Right lobe of liver (tissue), 6 donors: Measurements from ENCODE around the gene CELSR3. TPM values are rescaled to one million over a fixed set of nuclear protein-coding genes. Genes with fewer than 3 reads are reported as not detected.

Experiments
- ATAC-seq, 4 donors: fragments of 200-7000 bp; cut with Tn5 transposase; one replicate each; pipeline ENCODE4 v1.9.1; 2020; ENCODE audit warnings: mild to moderate bottlenecking in 4 of 4, moderate library complexity in 4 of 4
- DNase-seq, 3 donors: peaks; one replicate each; pipeline ENCODE4 v3.0.0-alpha.2; 2020
- H3K27ac ChIP-seq, 3 donors: fragments of 200-600 bp; one replicate each; pipeline ENCODE4 v1.8.0; 2022
- H3K27me3 ChIP-seq, 2 donors: fragments of 200-600 bp; one replicate each; pipeline ENCODE4 v1.8.0; 2022
- H3K36me3 ChIP-seq, 4 donors: fragments of 200-600 bp; sonication (generic) in 1 of 4; one replicate each; pipeline versions ENCODE4 v1.5.1 to v1.8.0; 2017 to 2022; ENCODE audit warnings: control low read depth in 1 of 4
- H3K4me1 ChIP-seq, 4 donors: fragments of 200-600 bp; sonication (generic) in 1 of 4; one replicate each; pipeline versions ENCODE4 v1.5.1 to v1.8.0; 2017 to 2022; ENCODE audit warnings: control low read depth in 1 of 4
- H3K4me3 ChIP-seq, 3 donors: fragments of 200-600 bp; one replicate each; pipeline ENCODE4 v1.8.0; 2022
- H3K9me3 ChIP-seq, 4 donors: fragments of 200-600 bp; sonication (generic) in 1 of 4; one replicate each; pipeline versions ENCODE4 v1.5.1 to v1.8.0; 2017 to 2022; ENCODE audit warnings: control low read depth in 1 of 4
- POLR2A ChIP-seq: fragments of 450-650 bp; IDR thresholded peaks from one replicate; pipeline ENCODE4 v1.6.1; 2017; ENCODE audit warnings: antibody characterized with exemption, mild to moderate bottlenecking
- WGBS: methylation state at CpG from one replicate; pipeline ENCODE4 v1.1.6; 2018; ENCODE audit warnings: low coverage, low lambda C conversion rate; ENCODE audit not compliant: insufficient coverage; ENCODE audit errors: missing lambda C conversion rate; 5-methylcytosine and 5-hydroxymethylcytosine counted together
- intact Hi-C, 2 donors: fragments of 100-400 bp; cut with DNase I; formaldehyde crosslinking; loops; one replicate each; pipeline versions ENCODE4 v1.11.2 to v1.14.1; 2022
- total RNA-seq, 6 experiments: library from RNA; depleted of rRNA in 2 of 6; stranded (reverse); fragments of >200 nt in 2 of 6; fragmentation: NEBNext Ultra II Directional in 3 of 6; extraction: Animal tissue kit (Norgen Biotek cat#: 25700) in 3 of 6; gene quantifications; one replicate each; pipeline versions ENCODE4 v1.1.0 to v1.2.4, GENCODE V29; 2016 to 2023
- TF ChIP-seq, protein P1 (sequence below), 4 donors: fragments of 200-600 bp in 3 of 4; fragments of 450-650 bp in 1 of 4; IDR thresholded peaks; one replicate each; pipeline versions ENCODE4 v1.5.1 to v1.8.0; 2016 to 2022; ENCODE audit warnings: antibody characterized with exemption in 4 of 4, mild to moderate bottlenecking in 2 of 4
- donor health status: DM: no; HTN: yes; CAD: no.
- donor health status: DM: no; HTN: no; CAD: no.
- donor health status: DM: no; HTN: no; CAD: no.
- donor health status: DM: no; HTN: yes; CAD: no.
- donor health status: DM: no; HTN: yes; CAD: no.

CELSR3 gene
- total RNA-seq, 6 experiments from 2014 or later = 0.15 to 0.68 (median 0.34) TPM

GRCh38 chr3:48674505-48674904 is 11.8 kb upstream of the CELSR3 start:
- 94% methylated on average over 6 of the region's 9 CpGs for WGBS
- Histone ChIP-seq H3K4me1 (no peaks in the 10 kb centered on the region), H3K27ac (no peak overlapping the region), H3K36me3 (peaks cover 0 to 5% (median 4%) of the 10 kb centered on the region in 4 donors), H3K4me3 (no peak overlapping the region), H3K27me3 (no peaks in the 10 kb centered on the region), H3K9me3 (no peaks in the 10 kb centered on the region)
- TF ChIP-seq, protein P1, sequence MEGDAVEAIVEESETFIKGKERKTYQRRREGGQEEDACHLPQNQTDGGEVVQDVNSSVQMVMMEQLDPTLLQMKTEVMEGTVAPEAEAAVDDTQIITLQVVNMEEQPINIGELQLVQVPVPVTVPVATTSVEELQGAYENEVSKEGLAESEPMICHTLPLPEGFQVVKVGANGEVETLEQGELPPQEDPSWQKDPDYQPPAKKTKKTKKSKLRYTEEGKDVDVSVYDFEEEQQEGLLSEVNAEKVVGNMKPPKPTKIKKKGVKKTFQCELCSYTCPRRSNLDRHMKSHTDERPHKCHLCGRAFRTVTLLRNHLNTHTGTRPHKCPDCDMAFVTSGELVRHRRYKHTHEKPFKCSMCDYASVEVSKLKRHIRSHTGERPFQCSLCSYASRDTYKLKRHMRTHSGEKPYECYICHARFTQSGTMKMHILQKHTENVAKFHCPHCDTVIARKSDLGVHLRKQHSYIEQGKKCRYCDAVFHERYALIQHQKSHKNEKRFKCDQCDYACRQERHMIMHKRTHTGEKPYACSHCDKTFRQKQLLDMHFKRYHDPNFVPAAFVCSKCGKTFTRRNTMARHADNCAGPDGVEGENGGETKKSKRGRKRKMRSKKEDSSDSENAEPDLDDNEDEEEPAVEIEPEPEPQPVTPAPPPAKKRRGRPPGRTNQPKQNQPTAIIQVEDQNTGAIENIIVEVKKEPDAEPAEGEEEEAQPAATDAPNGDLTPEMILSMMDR (IDR thresholded peaks at IDR 0.05) = no peak
- TF ChIP-seq POLR2A = no peak
- intact Hi-C loops = no loop called here
- no peak for DNase-seq
- ATAC-seq = peak in 2 of 4 donors; percentile 8 to 18

DNA sequence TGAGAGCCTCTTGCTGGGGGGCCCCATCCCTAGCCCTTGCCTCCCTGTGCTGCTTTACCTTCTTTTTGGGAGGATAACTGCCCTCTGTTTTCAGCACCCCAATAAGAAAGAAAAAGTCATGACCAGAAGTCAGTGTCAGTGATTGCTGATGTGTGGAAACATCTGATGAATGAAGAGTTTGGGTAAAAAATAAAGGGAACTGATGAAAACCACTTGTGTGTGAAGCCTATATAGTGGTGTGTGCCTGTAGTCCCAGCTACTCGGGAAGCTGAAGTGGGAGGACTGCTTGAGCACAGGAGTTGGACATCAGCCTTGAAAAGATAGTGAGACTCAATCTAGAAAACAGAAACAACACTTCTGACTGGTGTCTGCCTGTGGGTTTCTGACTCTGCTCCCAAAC is 9.8 kb upstream of the CELSR3 start:
- no peak overlapping the region for H3K4me3 ChIP-seq
- no peaks in the 10 kb centered on the region for H3K36me3 ChIP-seq
- WGBS = 56% methylated on average over 1 of the region's 1 CpG
- no peak overlapping the region for H3K27ac ChIP-seq
- ATAC-seq (no peak), DNase-seq (no peak)
- no peaks in the 10 kb centered on the region for H3K4me1 ChIP-seq
- H3K27me3 ChIP-seq = no peaks in the 10 kb centered on the region
- TF ChIP-seq, protein P1 (IDR thresholded peaks at IDR 0.05) = no peak
- TF ChIP-seq POLR2A = no peak
- H3K9me3 ChIP-seq = no peaks in the 10 kb centered on the region
- intact Hi-C loops = no loop called here

DNA sequence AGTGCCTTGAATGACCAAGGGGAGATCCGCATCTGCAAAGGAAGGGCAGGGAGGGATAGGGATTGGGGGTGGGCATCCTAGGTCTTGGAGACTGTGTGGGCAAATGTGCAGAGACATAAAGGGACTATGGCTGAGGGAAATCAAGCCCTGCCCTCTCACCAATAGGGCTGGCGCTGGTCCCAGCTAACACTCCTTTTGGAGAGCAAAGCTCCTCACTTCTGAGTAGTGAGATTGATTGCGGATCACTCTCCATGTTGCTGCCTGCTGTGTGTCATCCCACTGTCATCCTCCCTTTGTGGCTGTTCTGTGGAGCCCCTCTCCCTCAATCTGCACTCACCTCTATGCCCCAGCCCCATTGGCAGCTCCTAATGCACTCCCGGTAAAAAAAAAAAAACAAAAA is 2.2 kb upstream of the CELSR3 start:
- intact Hi-C loops = no loop called here
- no peak overlapping the region for H3K27ac ChIP-seq
- H3K36me3 ChIP-seq = no peaks in the 10 kb centered on the region
- DNase-seq = no peak
- peaks cover 0 to 17% (median 4%) of the 10 kb centered on the region in 4 donors for H3K4me1 ChIP-seq
- 90% methylated on average over 1 of the region's 4 CpGs for WGBS
- H3K9me3 ChIP-seq = no peaks in the 10 kb centered on the region
- H3K27me3 ChIP-seq = peaks cover 0 to 10% of the 10 kb centered on the region in 2 donors
- ATAC-seq = no peak
- H3K4me3 ChIP-seq = no peak overlapping the region
- TF ChIP-seq, protein P1 (IDR thresholded peaks at IDR 0.05) = no peak
- no peak for TF ChIP-seq POLR2A

GRCh38 chr3:48664313-48664644 is 1.6 kb upstream of the CELSR3 start:
- 86% methylated on average over 7 of the region's 11 CpGs for WGBS
- Histone ChIP-seq H3K27ac (no peak overlapping the region), H3K4me1 (peaks cover 0 to 17% (median 4%) of the 10 kb centered on the region in 4 donors), H3K4me3 (no peak overlapping the region), H3K27me3 (peaks cover 0 to 10% of the 10 kb centered on the region in 2 donors), H3K9me3 (no peaks in the 10 kb centered on the region), H3K36me3 (no peaks in the 10 kb centered on the region)
- intact Hi-C loops = no loop called here
- no peak for ATAC-seq
- DNase-seq = no peak
- TF ChIP-seq, protein P1 (IDR thresholded peaks at IDR 0.05) = no peak
- TF ChIP-seq POLR2A = no peak
